Transverse colon (tissue), 4 donors: Measurements from ENCODE around the gene PSMF1. TPM values are rescaled to one million over a fixed set of nuclear protein-coding genes. Genes with fewer than 3 reads are reported as not detected.

Experiments used
- DNase-seq: peaks from one replicate; pipeline ENCODE4 v3.0.0-alpha.2; 2019
- H3K27ac ChIP-seq, 4 donors: fragments of 200-600 bp; sonication (generic); 2 replicates each; pipeline ENCODE4 v1.5.1; 2016 to 2018; ENCODE audit warnings: inconsistent platforms in 4 of 4
- H3K27me3 ChIP-seq: fragments of 200-600 bp; sonication (generic); 2 replicates; pipeline ENCODE4 v1.5.1; 2017; ENCODE audit warnings: inconsistent platforms
- H3K36me3 ChIP-seq, 4 donors: fragments of 200-600 bp; sonication (generic); 2 replicates each; pipeline ENCODE4 v1.5.1; 2017 to 2019; ENCODE audit warnings: inconsistent platforms in 4 of 4
- H3K4me1 ChIP-seq, 4 donors: fragments of 200-600 bp; sonication (generic); 2 replicates each; pipeline ENCODE4 v1.5.1; 2017 to 2020; ENCODE audit warnings: inconsistent platforms in 4 of 4
- H3K4me3 ChIP-seq, 4 donors: fragments of 200-600 bp; sonication (generic); 1 replicate in 1 of 4; 2 replicates in 3 of 4; pipeline versions ENCODE4 v1.5.1 to v1.6.1; 2017 to 2019; ENCODE audit warnings: inconsistent platforms in 4 of 4
- H3K9me3 ChIP-seq, 2 donors: fragments of 200-600 bp; sonication (generic); 2 replicates each; pipeline ENCODE4 v1.5.1; 2017 to 2019; ENCODE audit warnings: inconsistent platforms in 2 of 2
- CTCF ChIP-seq, 5 experiments: fragments of 200-600 bp in 3 of 5; fragments of 450-650 bp in 2 of 5; sonication (generic) in 3 of 5; IDR thresholded peaks; 1 replicate in 2 of 5; 2 replicates in 3 of 5; pipeline ENCODE4 v1.5.1; 2016 to 2017; ENCODE audit warnings: antibody characterized with exemption in 5 of 5, inconsistent platforms in 3 of 5, mild to moderate bottlenecking in 2 of 5, moderate library complexity in 1 of 5
- EP300 ChIP-seq: sonication (generic); formaldehyde crosslinking; IDR thresholded peaks from one replicate; pipeline ENCODE4 v1.6.1; 2017; ENCODE audit warnings: antibody characterized with exemption, low read depth
- POLR2A ChIP-seq: fragments of 450-650 bp; IDR thresholded peaks from one replicate; pipeline ENCODE4 v1.6.1; 2016; ENCODE audit warnings: antibody characterized with exemption, mild to moderate bottlenecking, moderate library complexity
- POLR2AphosphoS5 ChIP-seq, 3 donors: sonication (generic); formaldehyde crosslinking; IDR thresholded peaks; one replicate each; pipeline ENCODE4 v1.6.1; 2016; ENCODE audit warnings: antibody characterized with exemption in 3 of 3
- WGBS, 2 donors: methylation state at CpG; one replicate each; pipeline ENCODE4 v1.1.5; 2018; ENCODE audit warnings: low coverage in 1 of 2; 5-methylcytosine and 5-hydroxymethylcytosine counted together
- in situ Hi-C, 4 donors: fragments of 200-750 bp; cut with MboI; loops; one replicate each; pipeline versions ENCODE4 v1.15.0 to v1.15.1; 2017; ENCODE audit warnings: low sequenced_read_pairs in 3 of 4, low pct_ligation_motif_present in 1 of 4, low pct_unique_long_range_greater_than_20kb in 1 of 4
- intact Hi-C: fragments of 100-400 bp; cut with DNase I; formaldehyde crosslinking; loops from one replicate; pipeline ENCODE4 v1.15.1; 2023; ENCODE audit warnings: low total_unique reads
- total RNA-seq, 4 donors: library from RNA; depleted of rRNA; stranded (reverse); fragments of >200 nt; gene quantifications; one replicate each; pipeline ENCODE4 v1.1.0, GENCODE V29; 2016

PSMF1 gene
- total RNA-seq, 4 donors from 2014 or later = 55.1 to 173 (median 120) TPM

- Histone ChIP-seq H3K9me3 (no peaks in the 10 kb centered on the region), H3K27ac (peak within 1 kb of the TSS in 1 of 4 donors; percentile 17), H3K36me3 (no peaks in the 10 kb centered on the region), H3K4me1 (peaks cover 7 to 24% (median 22%) of the 10 kb centered on the region in 4 donors), H3K27me3 (peaks cover 25% of the 10 kb centered on the region), H3K4me3 (peak within 1 kb of the TSS; percentile 11 to 53 (median 42))
- intact Hi-C loops (no loop called here), in situ Hi-C loops (no loop called here)
- 2% methylated on average over 42 of the region's 76 CpGs; no CpG with 5 or more reads in 1 of the 2 donors for WGBS, 2 donors
- no peak for TF ChIP-seq EP300
- TF ChIP-seq CTCF (IDR thresholded peaks at IDR 0.05) = no peak
- no peak for TF ChIP-seq POLR2A
- no peak for TF ChIP-seq POLR2AphosphoS5 (IDR thresholded peaks at IDR 0.05)
- no peak for DNase-seq
These were observed 66.4 kb downstream of the PSMF1 start, which contains the start of gene TMEM74B for GRCh38 chr20:1184638-1185315. Gene TMEM74B (minus strand): TSS chr20:1184981. CDS start chr20:1183801, 1,180 bp downstream.

- Histone ChIP-seq H3K4me3 (peak overlapping the region; percentile 11 to 53 (median 42)), H3K27me3 (peaks cover 25% of the 10 kb centered on the region), H3K36me3 (no peaks in the 10 kb centered on the region), H3K4me1 (peaks cover 7 to 24% (median 22%) of the 10 kb centered on the region in 4 donors), H3K27ac (peak overlapping the region in 1 of 4 donors; percentile 17), H3K9me3 (no peaks in the 10 kb centered on the region)
- DNase-seq = no peak
- in situ Hi-C loops (no loop called here), intact Hi-C loops (no loop called here)
- TF ChIP-seq CTCF (IDR thresholded peaks at IDR 0.05) (no peak), EP300 (no peak), POLR2A (no peak), POLR2AphosphoS5 (IDR thresholded peaks at IDR 0.05) (no peak)
- no CpG with 5 or more reads among the region's 54 CpGs for WGBS, 2 donors
These were observed 66.9 kb downstream of the PSMF1 start for GRCh38 chr20:1185316-1185741.

- peak; percentile 55 for DNase-seq
- Histone ChIP-seq H3K27ac (no peak overlapping the region), H3K4me3 (peak overlapping the region; percentile 11 to 53 (median 42)), H3K4me1 (peaks cover 7 to 24% (median 22%) of the 10 kb centered on the region in 4 donors), H3K27me3 (peaks cover 25% of the 10 kb centered on the region), H3K36me3 (no peaks in the 10 kb centered on the region), H3K9me3 (no peaks in the 10 kb centered on the region)
- 8 to 20% methylated on average over 1 to 20 of the region's 20 CpGs for WGBS, 2 donors
- intact Hi-C loops (no loop called here), in situ Hi-C loops (no loop called here)
- peak; percentile 33 to 52 (median 43) for TF ChIP-seq CTCF (IDR thresholded peaks at IDR 0.05)
- TF ChIP-seq POLR2AphosphoS5 (IDR thresholded peaks at IDR 0.05) = no peak
These were observed 67.5 kb downstream of the PSMF1 start for GRCh38 chr20:1185790-1186334.

GRCh38 chr20:1186367-1186991 lies 68.1 kb downstream of the PSMF1 start:
- no peak for DNase-seq
- no peaks in the 10 kb centered on the region for H3K9me3 ChIP-seq
- H3K27ac ChIP-seq = no peak overlapping the region
- H3K36me3 ChIP-seq = no peaks in the 10 kb centered on the region
- in situ Hi-C loops = no loop called here
- TF ChIP-seq POLR2A = no peak
- no peak for TF ChIP-seq EP300
- no peak for TF ChIP-seq CTCF (IDR thresholded peaks at IDR 0.05)
- TF ChIP-seq POLR2AphosphoS5 (IDR thresholded peaks at IDR 0.05) = no peak
- no peak overlapping the region for H3K4me3 ChIP-seq
- peaks cover 7 to 24% (median 22%) of the 10 kb centered on the region in 4 donors for H3K4me1 ChIP-seq
- peaks cover 25% of the 10 kb centered on the region for H3K27me3 ChIP-seq
- 17 to 73% methylated on average over 1 to 12 of the region's 13 CpGs for WGBS, 2 donors
- intact Hi-C loops = no loop called here
